ENCODE data around the gene OR10K2. TPM values are rescaled to one million over a fixed set of nuclear protein-coding genes. Genes with fewer than 3 reads are reported as not detected.

Gene OR10K2
- total and polyA plus RNA-seq, 4 donors = not detected

DNA sequence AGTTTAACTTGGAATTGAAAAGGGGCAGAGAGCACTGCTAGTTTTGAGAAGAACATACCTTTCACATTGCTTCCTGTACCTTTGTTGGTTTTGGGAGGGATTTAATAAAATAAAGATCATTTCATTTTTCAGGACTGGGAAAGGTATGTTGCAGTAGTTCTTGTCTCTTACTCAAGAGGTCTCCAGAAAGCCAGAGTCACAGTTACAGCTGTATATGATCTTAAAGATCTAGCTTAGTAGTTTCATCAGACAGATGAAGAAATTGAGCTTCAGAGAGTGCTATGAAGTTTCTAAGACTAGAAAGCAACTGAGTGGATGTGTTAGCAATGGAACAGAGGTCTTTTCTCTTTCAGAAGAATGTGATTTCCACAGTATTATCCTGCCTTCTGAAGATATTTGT lies 1.0 kb downstream of the OR10K2 start:
- Histone ChIP-seq H3K4me1 (ENCODE audit: control insufficient read depth in 1 of 2, insufficient read depth in 2 of 2, low read length in 2 of 2) (no peaks in the 10 kb centered on the region), H3K9me3 (ENCODE audit: control insufficient read depth, low read length) (no peaks in the 10 kb centered on the region), H3K4me3 (ENCODE audit: low read length in 2 of 2) (no peak overlapping the region), H3K36me3 (ENCODE audit: control insufficient read depth in 1 of 2, insufficient read depth in 2 of 2, low read length in 1 of 2) (no peaks in the 10 kb centered on the region), H3K27ac (ENCODE audit: low read depth in 1 of 2, low read length in 2 of 2) (no peak overlapping the region), H3K27me3 (ENCODE audit: control insufficient read depth in 1 of 2, insufficient read depth in 2 of 2, low read length in 1 of 2) (no peaks in the 10 kb centered on the region)
- DNase-seq (no peak), ATAC-seq (ENCODE audit: low FRiP score) (no peak)
- intact Hi-C loops (cut with DNase I) = no loop called here

DNA sequence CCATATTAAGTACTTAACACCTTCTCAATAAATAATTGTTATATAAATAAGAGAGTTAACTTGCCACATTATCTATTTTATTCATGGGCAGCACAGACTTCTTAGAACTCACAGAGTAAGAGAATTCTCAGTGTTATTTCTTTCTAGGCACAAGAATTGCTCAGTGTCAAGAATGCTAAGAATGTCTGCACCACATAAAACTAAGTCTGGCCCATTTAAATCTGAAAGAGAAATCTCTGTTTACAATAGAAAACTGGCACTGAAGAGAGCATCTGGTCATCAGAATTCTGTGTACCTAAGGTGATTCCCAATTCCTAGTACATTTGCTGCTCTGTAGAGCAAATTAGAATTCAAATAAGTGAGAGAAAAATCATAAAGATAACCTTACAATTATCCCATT lies 3.8 kb downstream of the OR10K2 start:
- intact Hi-C loops (cut with DNase I) = no loop called here
- DNase-seq = no peak

DNA sequence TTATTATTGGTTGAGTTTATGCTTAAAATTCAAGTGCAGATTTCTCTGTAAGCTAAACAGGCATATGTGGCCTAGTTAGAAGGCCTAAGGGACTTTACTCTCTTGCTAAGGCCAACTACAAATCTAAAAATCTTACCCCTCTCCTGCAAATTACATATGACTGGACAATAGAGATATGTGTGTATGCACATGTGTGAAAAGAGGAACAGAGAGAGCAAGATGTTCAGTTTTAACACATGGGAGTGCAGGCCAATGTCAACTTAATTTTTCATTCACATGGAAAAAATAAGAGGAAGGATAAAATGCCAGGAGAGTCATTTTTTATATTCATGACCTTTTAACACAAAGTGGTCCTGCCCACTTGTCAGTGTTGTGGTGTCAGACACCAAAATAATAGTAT lies 8.5 kb downstream of the OR10K2 start:
- no peak for ATAC-seq (ENCODE audit: low FRiP score)
- no peak overlapping the region for H3K27ac ChIP-seq (ENCODE audit: low read depth in 1 of 2, low read length in 2 of 2)
- no peaks in the 10 kb centered on the region for H3K4me1 ChIP-seq (ENCODE audit: control insufficient read depth in 1 of 2, insufficient read depth in 2 of 2, low read length in 2 of 2)
- intact Hi-C loops (cut with DNase I) = no loop called here
- DNase-seq = no peak
- H3K27me3 ChIP-seq (ENCODE audit: control insufficient read depth in 1 of 2, insufficient read depth in 2 of 2, low read length in 1 of 2) = peaks cover 0 to 1% of the 10 kb centered on the region in 2 donors
- peaks cover 2% of the 10 kb centered on the region for H3K9me3 ChIP-seq (ENCODE audit: control insufficient read depth, low read length)
- H3K36me3 ChIP-seq (ENCODE audit: control insufficient read depth in 1 of 2, insufficient read depth in 2 of 2, low read length in 1 of 2) = no peaks in the 10 kb centered on the region
- no peak overlapping the region for H3K4me3 ChIP-seq (ENCODE audit: low read length in 2 of 2)

More for the DNA sequence above, 3.8 kb downstream of the OR10K2 start:
- H3K36me3 ChIP-seq (ENCODE audit: control insufficient read depth in 1 of 2, insufficient read depth in 2 of 2, low read length in 1 of 2) = no peaks in the 10 kb centered on the region
- no peak overlapping the region for H3K27ac ChIP-seq (ENCODE audit: low read depth in 1 of 2, low read length in 2 of 2)
- H3K27me3 ChIP-seq (ENCODE audit: control insufficient read depth in 1 of 2, insufficient read depth in 2 of 2, low read length in 1 of 2) = no peaks in the 10 kb centered on the region
- ATAC-seq (ENCODE audit: low FRiP score) = no peak
- no peaks in the 10 kb centered on the region for H3K4me1 ChIP-seq (ENCODE audit: control insufficient read depth in 1 of 2, insufficient read depth in 2 of 2, low read length in 2 of 2)
- H3K9me3 ChIP-seq (ENCODE audit: control insufficient read depth, low read length) = no peaks in the 10 kb centered on the region
- H3K4me3 ChIP-seq (ENCODE audit: low read length in 2 of 2) = no peak overlapping the region

DNA sequence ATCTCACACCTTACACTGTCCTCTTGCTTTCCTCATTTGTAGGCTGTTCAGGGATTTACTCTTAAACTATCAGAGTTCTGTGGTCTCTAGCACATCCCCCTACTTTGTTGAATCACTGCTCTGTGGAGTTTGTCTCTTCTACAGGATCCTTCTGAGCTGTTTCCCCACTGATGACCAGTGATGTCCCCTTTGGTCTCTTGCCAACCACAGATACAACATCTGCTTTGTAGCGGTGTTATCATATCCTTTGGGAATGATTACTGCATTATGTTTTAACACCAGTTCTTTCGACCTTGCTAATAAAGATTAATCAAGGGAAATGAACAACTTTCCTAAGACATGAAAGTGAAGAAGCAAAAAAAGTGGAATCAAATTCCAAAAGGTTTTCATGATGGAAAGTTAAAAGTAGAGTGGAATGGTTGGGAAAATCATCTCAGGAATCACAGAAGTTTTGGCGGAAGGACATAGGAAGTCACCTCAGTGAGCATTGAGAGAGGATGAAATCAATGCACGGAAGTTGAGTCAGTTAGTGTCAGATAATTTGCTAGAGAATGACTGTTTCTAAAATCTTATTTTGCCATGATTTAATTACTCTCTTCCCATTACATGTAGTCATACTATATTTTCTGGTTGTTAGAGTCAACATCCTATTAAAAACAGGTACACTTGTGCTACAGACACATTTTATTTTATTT lies 11.2 kb downstream of the OR10K2 start:
- DNase-seq (no peak), ATAC-seq (ENCODE audit: low FRiP score) (no peak)
- Histone ChIP-seq H3K36me3 (ENCODE audit: control insufficient read depth in 1 of 2, insufficient read depth in 2 of 2, low read length in 1 of 2) (no peaks in the 10 kb centered on the region), H3K4me3 (ENCODE audit: low read length in 2 of 2) (no peak overlapping the region), H3K27me3 (ENCODE audit: control insufficient read depth in 1 of 2, insufficient read depth in 2 of 2, low read length in 1 of 2) (peaks cover 0 to 1% of the 10 kb centered on the region in 2 donors), H3K4me1 (ENCODE audit: control insufficient read depth in 1 of 2, insufficient read depth in 2 of 2, low read length in 2 of 2) (no peaks in the 10 kb centered on the region), H3K27ac (ENCODE audit: low read depth in 1 of 2, low read length in 2 of 2) (no peak overlapping the region), H3K9me3 (ENCODE audit: control insufficient read depth, low read length) (peaks cover 2% of the 10 kb centered on the region)
- WGBS, 2 donors = 89 to 90% methylated on average over 4 of the region's 4 CpGs
- intact Hi-C loops (cut with DNase I) = no loop called here

DNA sequence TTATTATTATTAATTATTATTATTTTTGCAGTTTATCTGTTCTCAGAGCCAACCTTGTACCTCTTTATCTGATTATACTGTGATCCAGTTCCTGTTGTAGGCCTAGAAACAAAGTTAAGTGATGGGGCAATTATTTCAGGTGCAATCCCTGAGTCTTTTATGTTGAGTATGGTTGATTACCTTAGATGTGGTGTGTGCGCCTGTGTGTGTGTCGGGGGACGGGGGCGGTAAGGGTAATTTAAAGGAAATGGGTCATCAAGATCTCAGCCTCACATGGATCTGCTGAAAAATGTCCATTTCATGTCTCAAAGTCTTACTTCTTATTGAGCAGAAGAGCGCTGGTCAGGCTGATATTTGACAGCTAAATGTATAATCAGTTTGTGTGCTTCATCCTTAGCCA lies 18.9 kb downstream of the OR10K2 start:
- 90 to 94% methylated on average over 5 of the region's 5 CpGs for whole genome bisulfite sequencing, 2 donors
- DNase-seq = no peak
- no peaks in the 10 kb centered on the region for H3K9me3 ChIP-seq (ENCODE audit: control insufficient read depth, low read length)
- no peak overlapping the region for H3K4me3 ChIP-seq (ENCODE audit: low read length in 2 of 2)
- no peak overlapping the region for H3K27ac ChIP-seq (ENCODE audit: low read depth in 1 of 2, low read length in 2 of 2)
- no peaks in the 10 kb centered on the region for H3K27me3 ChIP-seq (ENCODE audit: control insufficient read depth in 1 of 2, insufficient read depth in 2 of 2, low read length in 1 of 2)
- no peak for ATAC-seq (ENCODE audit: low FRiP score)
- no peaks in the 10 kb centered on the region for H3K4me1 ChIP-seq (ENCODE audit: control insufficient read depth in 1 of 2, insufficient read depth in 2 of 2, low read length in 2 of 2)
- intact Hi-C loops (cut with DNase I) = no loop called here
- H3K36me3 ChIP-seq (ENCODE audit: control insufficient read depth in 1 of 2, insufficient read depth in 2 of 2, low read length in 1 of 2) = no peaks in the 10 kb centered on the region

DNA sequence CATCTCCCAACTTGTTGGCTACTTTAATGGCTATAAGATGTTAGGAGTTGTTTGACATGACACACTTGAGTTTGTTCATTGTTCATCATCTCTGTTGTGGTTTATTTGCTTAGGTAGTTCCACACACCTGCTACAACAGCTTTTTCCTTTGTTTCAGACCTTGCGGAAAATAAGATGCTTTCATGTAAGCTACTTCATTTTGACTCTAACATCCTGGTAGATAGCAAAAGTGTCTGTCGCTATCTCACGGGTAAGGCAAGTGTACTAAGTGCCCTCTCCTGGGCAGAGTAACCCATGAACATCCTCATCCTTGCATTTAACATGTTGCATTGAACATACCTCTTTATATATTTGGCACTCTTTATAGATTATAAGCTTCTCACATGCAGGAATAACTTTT lies 25.2 kb downstream of the OR10K2 start:
- WGBS, 2 donors = 91 to 94% methylated on average over 3 of the region's 3 CpGs
- no peak for ATAC-seq (ENCODE audit: low FRiP score)

DNA sequence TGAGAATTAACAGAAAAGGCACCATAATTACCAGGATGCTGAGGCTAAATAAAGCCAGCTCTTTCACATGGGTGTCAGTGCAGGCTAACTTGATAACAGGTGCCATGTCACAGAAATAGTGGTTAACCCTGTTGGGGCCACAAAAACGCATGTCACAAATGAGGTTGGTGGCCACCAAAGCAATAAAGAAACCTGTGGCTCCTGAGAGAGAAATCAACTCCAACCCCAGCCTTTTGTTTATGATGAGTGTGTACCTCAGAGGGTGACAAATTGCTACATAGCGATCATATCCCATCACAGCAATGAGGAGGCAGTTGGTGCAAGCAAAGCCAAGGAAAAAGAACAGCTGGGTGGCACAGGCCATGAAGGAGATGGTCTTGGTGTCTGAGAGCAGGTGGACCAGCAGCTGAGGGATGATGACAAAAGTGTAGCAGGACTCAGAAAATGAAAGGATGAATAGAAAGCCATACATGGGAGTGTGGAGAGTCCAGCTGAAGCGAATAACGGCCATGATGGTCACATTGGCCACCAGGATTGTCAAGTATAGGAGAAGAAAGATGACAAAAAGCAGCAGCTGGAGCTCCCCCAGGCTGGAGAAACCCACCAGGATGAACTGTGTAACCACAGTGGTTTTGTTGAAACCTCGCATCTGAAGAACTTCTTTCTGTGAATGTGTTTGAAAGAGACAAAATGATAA lies 27.1 kb downstream of the OR10K2 start, which contains the start of gene OR10T2:
Gene OR10T2, minus strand, starts transcription at position 649 of the 697 bp plus-strand sequence. Its CDS starts 0 bp downstream, at position 649.
- 87 to 90% methylated on average over 5 of the region's 5 CpGs for WGBS, 2 donors
- DNase-seq (no peak), ATAC-seq (ENCODE audit: low FRiP score) (no peak)
- intact Hi-C loops (cut with DNase I) = no loop called here
- Histone ChIP-seq H3K9me3 (ENCODE audit: control insufficient read depth, low read length) (no peaks in the 10 kb centered on the region), H3K4me3 (ENCODE audit: low read length in 2 of 2) (no peak within 1 kb of the TSS), H3K4me1 (ENCODE audit: control insufficient read depth in 1 of 2, insufficient read depth in 2 of 2, low read length in 2 of 2) (no peaks in the 10 kb centered on the region), H3K36me3 (ENCODE audit: control insufficient read depth in 1 of 2, insufficient read depth in 2 of 2, low read length in 1 of 2) (no peaks in the 10 kb centered on the region), H3K27me3 (ENCODE audit: control insufficient read depth in 1 of 2, insufficient read depth in 2 of 2, low read length in 1 of 2) (no peaks in the 10 kb centered on the region), H3K27ac (ENCODE audit: low read depth in 1 of 2, low read length in 2 of 2) (no peak within 1 kb of the TSS)

More for the DNA sequence above, 25.2 kb downstream of the OR10K2 start:
- no peaks in the 10 kb centered on the region for H3K9me3 ChIP-seq (ENCODE audit: control insufficient read depth, low read length)
- intact Hi-C loops (cut with DNase I) = no loop called here
- H3K4me3 ChIP-seq (ENCODE audit: low read length in 2 of 2) = no peak overlapping the region
- H3K27ac ChIP-seq (ENCODE audit: low read depth in 1 of 2, low read length in 2 of 2) = no peak overlapping the region
- H3K36me3 ChIP-seq (ENCODE audit: control insufficient read depth in 1 of 2, insufficient read depth in 2 of 2, low read length in 1 of 2) = no peaks in the 10 kb centered on the region
- no peaks in the 10 kb centered on the region for H3K27me3 ChIP-seq (ENCODE audit: control insufficient read depth in 1 of 2, insufficient read depth in 2 of 2, low read length in 1 of 2)
- no peaks in the 10 kb centered on the region for H3K4me1 ChIP-seq (ENCODE audit: control insufficient read depth in 1 of 2, insufficient read depth in 2 of 2, low read length in 2 of 2)
- DNase-seq = no peak

DNA sequence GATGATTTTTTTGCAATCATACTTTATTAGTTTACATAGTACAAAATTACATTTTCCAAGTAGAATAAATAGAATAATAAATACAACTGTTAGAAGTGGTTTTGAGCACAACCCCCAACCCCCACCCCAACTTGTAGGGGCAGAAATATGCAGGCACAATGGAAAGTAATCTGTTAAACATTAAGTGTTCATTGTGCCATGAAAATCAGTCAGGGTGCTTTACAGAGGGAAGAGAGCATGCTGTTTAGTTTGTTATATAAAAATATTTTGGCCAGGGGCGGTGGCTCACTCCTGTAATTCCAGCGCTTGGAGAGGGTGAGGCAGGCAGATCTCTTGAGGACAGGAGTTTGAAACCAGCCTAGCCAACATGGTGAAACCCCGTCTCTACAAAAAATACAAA lies 29.4 kb downstream of the OR10K2 start:
- ATAC-seq (ENCODE audit: low FRiP score) (no peak), DNase-seq (no peak)
- intact Hi-C loops (cut with DNase I) = no loop called here
- H3K9me3 ChIP-seq (ENCODE audit: control insufficient read depth, low read length) = no peaks in the 10 kb centered on the region
- no peak overlapping the region for H3K4me3 ChIP-seq (ENCODE audit: low read length in 2 of 2)
- no peaks in the 10 kb centered on the region for H3K36me3 ChIP-seq (ENCODE audit: control insufficient read depth in 1 of 2, insufficient read depth in 2 of 2, low read length in 1 of 2)
- WGBS, 2 donors = 86 to 92% methylated on average over 3 of the region's 3 CpGs
- no peaks in the 10 kb centered on the region for H3K4me1 ChIP-seq (ENCODE audit: control insufficient read depth in 1 of 2, insufficient read depth in 2 of 2, low read length in 2 of 2)
- H3K27me3 ChIP-seq (ENCODE audit: control insufficient read depth in 1 of 2, insufficient read depth in 2 of 2, low read length in 1 of 2) = no peaks in the 10 kb centered on the region
- H3K27ac ChIP-seq (ENCODE audit: low read depth in 1 of 2, low read length in 2 of 2) = no peak overlapping the region

DNA sequence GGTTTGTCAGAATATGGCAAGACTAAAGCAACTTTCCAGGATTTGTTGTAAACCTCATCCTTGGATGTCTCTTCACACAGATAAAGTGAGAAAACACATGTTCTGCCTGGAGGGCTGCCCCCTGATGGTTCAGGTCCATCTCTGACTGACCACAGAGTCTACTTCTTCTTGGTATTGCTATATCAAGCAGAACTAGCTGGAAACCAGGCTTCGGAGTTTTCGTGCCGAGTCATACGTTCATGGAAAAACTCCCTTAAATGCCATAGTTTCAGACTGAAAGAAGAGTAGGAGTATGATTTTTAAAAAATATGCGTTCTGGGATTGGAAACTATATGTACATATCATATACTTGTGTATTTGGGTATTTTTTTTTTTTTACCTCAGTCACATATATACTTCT lies 32.6 kb downstream of the OR10K2 start:
- Histone ChIP-seq H3K9me3 (ENCODE audit: control insufficient read depth, low read length) (no peaks in the 10 kb centered on the region), H3K27me3 (ENCODE audit: control insufficient read depth in 1 of 2, insufficient read depth in 2 of 2, low read length in 1 of 2) (no peaks in the 10 kb centered on the region), H3K36me3 (ENCODE audit: control insufficient read depth in 1 of 2, insufficient read depth in 2 of 2, low read length in 1 of 2) (no peaks in the 10 kb centered on the region), H3K27ac (ENCODE audit: low read depth in 1 of 2, low read length in 2 of 2) (no peak overlapping the region), H3K4me3 (ENCODE audit: low read length in 2 of 2) (no peak overlapping the region), H3K4me1 (ENCODE audit: control insufficient read depth in 1 of 2, insufficient read depth in 2 of 2, low read length in 2 of 2) (no peaks in the 10 kb centered on the region)
- DNase-seq = no peak
- WGBS, 2 donors = 92 to 95% methylated on average over 5 of the region's 5 CpGs
- intact Hi-C loops (cut with DNase I) = no loop called here
- no peak for ATAC-seq (ENCODE audit: low FRiP score)

Data from aorta (tissue), 5 donors.